HL-60 (cell line): Measurements from ENCODE around the gene DIMT1.

Experiments
- CTCF ChIP-seq: IDR thresholded peaks from one replicate; pipeline ENCODE4 v1.5.1; 2011; ENCODE audit warnings: low read length, control low read depth, inconsistent platforms; ENCODE audit not compliant: insufficient read depth
- POLR2AphosphoS5 ChIP-seq: IDR thresholded peaks from 2 replicates; pipeline ENCODE4 v1.6.1; 2012; ENCODE audit warnings: low read depth
- SPI1 ChIP-seq: IDR thresholded peaks from 2 replicates; pipeline ENCODE4 v1.6.1; 2012; ENCODE audit warnings: low read depth, mild to moderate bottlenecking, borderline replicate concordance

- TF ChIP-seq CTCF (no peak), POLR2AphosphoS5 (no peak), SPI1 (no peak)
Observed at GRCh38 chr5:62369039-62369438, 34.7 kb downstream of the DIMT1 start.
